Neural progenitor cell (in vitro differentiated cells): ENCODE data around the gene DNAH10. TPM values are rescaled to one million over a fixed set of nuclear protein-coding genes. Genes with fewer than 3 reads are reported as not detected.

Experiments used
- DNase-seq: peaks from one replicate; pipeline ENCODE4 v3.0.0-alpha.2; 2016; ENCODE audit warnings: low spot score
- H2AFZ ChIP-seq: fragments of 200-600 bp; sonication (generic); replicated peaks from 2 replicates; pipeline ENCODE4 v1.6.1; 2016; ENCODE audit warnings: antibody characterized with exemption
- H3F3A ChIP-seq: fragments of 200-600 bp; sonication (generic); 2 replicates; pipeline ENCODE4 v1.6.1; 2016; ENCODE audit warnings: antibody characterized with exemption, low read depth
- H3K27ac ChIP-seq: fragments of 200-600 bp; sonication (generic); 2 replicates; pipeline ENCODE4 v1.5.1; 2016; ENCODE audit warnings: mild to moderate bottlenecking
- H3K27me3 ChIP-seq: fragments of 200-600 bp; sonication (generic); 2 replicates; pipeline ENCODE4 v1.6.1; 2016; ENCODE audit warnings: mild to moderate bottlenecking, moderate library complexity
- H3K36me3 ChIP-seq: fragments of 200-600 bp; sonication (generic); 2 replicates; pipeline ENCODE4 v1.5.1; 2016
- H3K4me1 ChIP-seq: fragments of 200-600 bp; sonication (generic); 2 replicates; pipeline ENCODE4 v1.6.1; 2016; ENCODE audit warnings: mixed run types
- H3K4me2 ChIP-seq: fragments of 200-600 bp; sonication (generic); 2 replicates; pipeline ENCODE4 v1.6.1; 2016
- H3K4me3 ChIP-seq: fragments of 200-600 bp; sonication (generic); 2 replicates; pipeline ENCODE4 v1.5.1; 2016
- H3K79me2 ChIP-seq: fragments of 200-600 bp; sonication (generic); 2 replicates; pipeline ENCODE4 v1.6.1; 2016; ENCODE audit warnings: low read depth
- H3K9ac ChIP-seq: fragments of 200-600 bp; sonication (generic); 2 replicates; pipeline ENCODE4 v1.6.1; 2016
- H3K9me3 ChIP-seq: fragments of 200-600 bp; sonication (generic); 2 replicates; pipeline ENCODE4 v1.5.1; 2016; ENCODE audit warnings: low read depth
- H4K20me1 ChIP-seq: fragments of 200-600 bp; sonication (generic); 2 replicates; pipeline ENCODE4 v1.6.1; 2016; ENCODE audit warnings: low read depth
- H3K27ac Mint-ChIP-seq: 3 replicates; pipeline ENCODE4 v1.8.0; 2021; ENCODE audit warnings: mixed read lengths
- H3K27me3 Mint-ChIP-seq: 2 replicates; pipeline ENCODE4 v1.8.0; 2022; ENCODE audit warnings: low read depth, mild to moderate bottlenecking, inconsistent platforms, moderate library complexity, mixed read lengths; ENCODE audit not compliant: insufficient read depth
- H3K36me3 Mint-ChIP-seq: 3 replicates; pipeline ENCODE4 v1.8.0; 2021; ENCODE audit warnings: mixed read lengths
- H3K4me1 Mint-ChIP-seq: 3 replicates; pipeline ENCODE4 v1.8.0; 2021; ENCODE audit warnings: mixed read lengths
- H3K4me3 Mint-ChIP-seq: 3 replicates; pipeline ENCODE4 v1.8.0; 2021; ENCODE audit warnings: mild to moderate bottlenecking, moderate library complexity, mixed read lengths
- H3K9me3 Mint-ChIP-seq: 3 replicates; pipeline ENCODE4 v1.8.0; 2020; ENCODE audit warnings: mixed read lengths
- EZH2 ChIP-seq: fragments of 200-600 bp; sonication (generic); IDR thresholded peaks from 2 replicates; pipeline ENCODE4 v1.6.1; 2017; ENCODE audit warnings: antibody characterized with exemption, mild to moderate bottlenecking, moderate library complexity
- EZH2phosphoT487 ChIP-seq: fragments of 200-600 bp; sonication (generic); IDR thresholded peaks from 2 replicates; pipeline ENCODE4 v1.6.1; 2017; ENCODE audit warnings: antibody characterized with exemption
- total RNA-seq: library from RNA; depleted of rRNA; stranded (reverse); fragments of >200 nt; gene quantifications from 2 replicates; pipeline ENCODE4 v1.2.3, GENCODE V29; 2015; ENCODE audit warnings: low replicate concordance
- TF ChIP-seq, protein P1 (sequence below): fragments of 200-600 bp; sonication (generic); IDR thresholded peaks from 2 replicates; pipeline ENCODE4 v1.5.1; 2017; ENCODE audit warnings: antibody characterized with exemption, mild to moderate bottlenecking

Gene DNAH10
- total RNA-seq, 1 donor from 2014 or later = 0.26 TPM

GRCh38 chr12:123923927-123924326, 161.8 kb downstream of the DNAH10 start:
- TF ChIP-seq EZH2phosphoT487 (no peak), EZH2 (no peak)
- TF ChIP-seq, protein P1, sequence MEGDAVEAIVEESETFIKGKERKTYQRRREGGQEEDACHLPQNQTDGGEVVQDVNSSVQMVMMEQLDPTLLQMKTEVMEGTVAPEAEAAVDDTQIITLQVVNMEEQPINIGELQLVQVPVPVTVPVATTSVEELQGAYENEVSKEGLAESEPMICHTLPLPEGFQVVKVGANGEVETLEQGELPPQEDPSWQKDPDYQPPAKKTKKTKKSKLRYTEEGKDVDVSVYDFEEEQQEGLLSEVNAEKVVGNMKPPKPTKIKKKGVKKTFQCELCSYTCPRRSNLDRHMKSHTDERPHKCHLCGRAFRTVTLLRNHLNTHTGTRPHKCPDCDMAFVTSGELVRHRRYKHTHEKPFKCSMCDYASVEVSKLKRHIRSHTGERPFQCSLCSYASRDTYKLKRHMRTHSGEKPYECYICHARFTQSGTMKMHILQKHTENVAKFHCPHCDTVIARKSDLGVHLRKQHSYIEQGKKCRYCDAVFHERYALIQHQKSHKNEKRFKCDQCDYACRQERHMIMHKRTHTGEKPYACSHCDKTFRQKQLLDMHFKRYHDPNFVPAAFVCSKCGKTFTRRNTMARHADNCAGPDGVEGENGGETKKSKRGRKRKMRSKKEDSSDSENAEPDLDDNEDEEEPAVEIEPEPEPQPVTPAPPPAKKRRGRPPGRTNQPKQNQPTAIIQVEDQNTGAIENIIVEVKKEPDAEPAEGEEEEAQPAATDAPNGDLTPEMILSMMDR = no peak
- DNase-seq = no peak

DNA sequence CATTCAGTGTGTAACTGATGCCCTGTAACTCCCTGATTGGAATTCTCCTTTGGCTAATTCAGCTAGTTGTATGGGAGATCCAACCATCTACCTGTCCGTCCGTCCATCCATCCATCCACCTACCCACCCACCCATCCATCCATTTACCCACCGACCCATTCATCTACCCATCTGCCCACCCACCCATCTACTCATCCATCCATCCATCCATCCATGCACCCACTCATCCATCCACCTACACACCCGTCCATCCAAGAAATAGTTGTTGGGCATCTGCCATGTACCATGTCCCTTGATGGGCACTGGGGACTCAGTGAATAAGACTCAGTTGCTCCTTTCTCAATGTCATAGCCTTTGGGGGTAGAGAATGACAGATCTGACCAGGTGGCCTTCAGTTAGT, 162.4 kb downstream of the DNAH10 start:
- Histone ChIP-seq H3K9ac (no peak overlapping the region), H2AFZ (no peak overlapping the region), H3K27me3 (peaks cover 42% of the 10 kb centered on the region), H3K36me3 (no peaks in the 10 kb centered on the region), H3K4me2 (no peak overlapping the region), H3F3A (no peaks in the 10 kb centered on the region), H3K4me3 (no peak overlapping the region), H4K20me1 (no peaks in the 10 kb centered on the region), H3K4me1 (no peaks in the 10 kb centered on the region), H3K79me2 (no peaks in the 10 kb centered on the region), H3K9me3 (no peaks in the 10 kb centered on the region), H3K27ac (no peak overlapping the region)
- DNase-seq = no peak
- H3K4me1 Mint-ChIP-seq = peaks cover 8% of the 10 kb centered on the region
- H3K27me3 Mint-ChIP-seq = peaks cover 2% of the 10 kb centered on the region
- no peaks in the 10 kb centered on the region for H3K36me3 Mint-ChIP-seq
- no peak for TF ChIP-seq EZH2phosphoT487
- no peaks in the 10 kb centered on the region for H3K9me3 Mint-ChIP-seq
- no peak overlapping the region for H3K27ac Mint-ChIP-seq
- H3K4me3 Mint-ChIP-seq = no peak overlapping the region

More at GRCh38 chr12:123923927-123924326, 161.8 kb downstream of the DNAH10 start:
- no peaks in the 10 kb centered on the region for H3K9me3 Mint-ChIP-seq
- Histone ChIP-seq H3K9me3 (no peaks in the 10 kb centered on the region), H3K79me2 (no peaks in the 10 kb centered on the region), H3K4me1 (no peaks in the 10 kb centered on the region), H3K36me3 (no peaks in the 10 kb centered on the region), H3K27ac (no peak overlapping the region), H3K27me3 (peaks cover 36% of the 10 kb centered on the region), H3K4me3 (no peak overlapping the region), H3K4me2 (no peak overlapping the region), H4K20me1 (no peaks in the 10 kb centered on the region), H3F3A (no peaks in the 10 kb centered on the region), H2AFZ (no peak overlapping the region), H3K9ac (no peak overlapping the region)
- no peaks in the 10 kb centered on the region for H3K36me3 Mint-ChIP-seq
- no peak overlapping the region for H3K4me3 Mint-ChIP-seq
- peaks cover 2% of the 10 kb centered on the region for H3K27me3 Mint-ChIP-seq
- no peak overlapping the region for H3K27ac Mint-ChIP-seq
- peaks cover 4% of the 10 kb centered on the region for H3K4me1 Mint-ChIP-seq

- Histone ChIP-seq H3K4me3 (no peak overlapping the region), H3K27ac (no peak overlapping the region), H3K9me3 (no peaks in the 10 kb centered on the region), H2AFZ (no peak overlapping the region), H4K20me1 (no peaks in the 10 kb centered on the region), H3K4me1 (no peaks in the 10 kb centered on the region), H3K4me2 (no peak overlapping the region), H3K79me2 (no peaks in the 10 kb centered on the region), H3K27me3 (peaks cover 57% of the 10 kb centered on the region), H3K36me3 (no peaks in the 10 kb centered on the region), H3F3A (no peaks in the 10 kb centered on the region), H3K9ac (no peak overlapping the region)
- peaks cover 8% of the 10 kb centered on the region for H3K4me1 Mint-ChIP-seq
- peaks cover 3% of the 10 kb centered on the region for H3K36me3 Mint-ChIP-seq
- DNase-seq = no peak
- TF ChIP-seq, protein P1 = no peak
- TF ChIP-seq EZH2 = no peak
- no peak for TF ChIP-seq EZH2phosphoT487
- H3K27ac Mint-ChIP-seq = no peak overlapping the region
- no peak overlapping the region for H3K4me3 Mint-ChIP-seq
- peaks cover 4% of the 10 kb centered on the region for H3K9me3 Mint-ChIP-seq
- H3K27me3 Mint-ChIP-seq = no peaks in the 10 kb centered on the region
These were observed 166.3 kb downstream of the DNAH10 start for GRCh38 chr12:123928274-123928865.

- no peaks in the 10 kb centered on the region for H4K20me1 ChIP-seq
- no peak overlapping the region for H3K4me3 Mint-ChIP-seq
- H3K27ac Mint-ChIP-seq = no peak overlapping the region
- H3K4me3 ChIP-seq = no peak overlapping the region
- H3K4me2 ChIP-seq = no peak overlapping the region
- H3K9me3 Mint-ChIP-seq = peaks cover 6% of the 10 kb centered on the region
- H3K9ac ChIP-seq = no peak overlapping the region
- no peak overlapping the region for H3K27ac ChIP-seq
- no peak overlapping the region for H2AFZ ChIP-seq
- peaks cover 3% of the 10 kb centered on the region for H3K27me3 Mint-ChIP-seq
- H3F3A ChIP-seq = no peaks in the 10 kb centered on the region
- H3K4me1 ChIP-seq = no peaks in the 10 kb centered on the region
- H3K27me3 ChIP-seq = peaks cover 51% of the 10 kb centered on the region
- no peaks in the 10 kb centered on the region for H3K79me2 ChIP-seq
- H3K36me3 ChIP-seq = no peaks in the 10 kb centered on the region
- peaks cover 5% of the 10 kb centered on the region for H3K36me3 Mint-ChIP-seq
- TF ChIP-seq, protein P1 = no peak
- no peak for TF ChIP-seq EZH2phosphoT487
- no peak for TF ChIP-seq EZH2
- DNase-seq = no peak
- no peaks in the 10 kb centered on the region for H3K9me3 ChIP-seq
- peaks cover 8% of the 10 kb centered on the region for H3K4me1 Mint-ChIP-seq
These were observed 166.8 kb downstream of the DNAH10 start for GRCh38 chr12:123928897-123929296.
